ENCODE measurements around the gene CSNK1G1.

- TF ChIP-seq POLR2AphosphoS5 (IDR thresholded peaks at IDR 0.05; ENCODE audit: low read depth, low read length) (no peak), POLR2A (IDR thresholded peaks at IDR 0.05; ENCODE audit: low read depth, low read length) (no peak)
Measured at GRCh38 chr15:64247906-64248541, 107.9 kb downstream of the CSNK1G1 start.
